Activated CD8-positive, alpha-beta T cell treated with anti-CD3 and anti-CD28 coated beads for 36 hours (primary cell): Measurements from ENCODE around the gene PRDM16. TPM values are rescaled to one million over a fixed set of nuclear protein-coding genes. Genes with fewer than 3 reads are reported as not detected.

Experiments used
- ATAC-seq: fragments of 200-7000 bp; cut with Tn5 transposase; one replicate; pipeline ENCODE4 v1.10.0; 2021; ENCODE audit warnings: mild to moderate bottlenecking, moderate library complexity
- CTCF ChIA-PET: fragments of 350-600 bp; sonication (Branson Sonifier 250); formaldehyde crosslinking; loops from one replicate; lab custom pipeline; 2021; ENCODE audit warnings: antibody characterized with exemption; lab: Charles Lee
- POLR2A ChIA-PET: fragments of 350-600 bp; sonication (Branson Sonifier 250); formaldehyde crosslinking; loops from one replicate; lab custom pipeline; 2021; ENCODE audit warnings: antibody characterized with exemption; lab: Charles Lee
- DNase-seq: peaks from one replicate; pipeline ENCODE4 v3.0.0-alpha.2; 2020
- H3K27ac Mint-ChIP-seq: one replicate; pipeline ENCODE4 v1.8.0; 2021; ENCODE audit warnings: mild to moderate bottlenecking, mixed read lengths
- H3K27me3 Mint-ChIP-seq: one replicate; pipeline ENCODE4 v1.8.0; 2021; ENCODE audit warnings: mixed read lengths
- H3K36me3 Mint-ChIP-seq: one replicate; pipeline ENCODE4 v1.8.0; 2021; ENCODE audit warnings: low read depth, mixed read lengths
- H3K4me1 Mint-ChIP-seq: one replicate; pipeline ENCODE4 v1.8.0; 2021; ENCODE audit warnings: low read depth, mixed read lengths
- H3K4me3 Mint-ChIP-seq: one replicate; pipeline ENCODE4 v1.8.0; 2021; ENCODE audit warnings: mild to moderate bottlenecking, moderate library complexity, mixed read lengths
- H3K9me3 Mint-ChIP-seq: one replicate; pipeline ENCODE4 v1.8.0; 2021; ENCODE audit warnings: mixed read lengths
- intact Hi-C: fragments of 100-400 bp; cut with micrococcal nuclease; formaldehyde crosslinking; loops from one replicate; pipeline ENCODE4 v1.10.0; 2022
- total RNA-seq, 2 experiments: library from RNA; stranded (reverse); gene quantifications; one replicate each; pipeline ENCODE4 v1.2.3, GENCODE V29; 2021
- TF ChIP-seq, protein P1 (sequence below): fragments of 200-600 bp; IDR thresholded peaks from one replicate; pipeline ENCODE4 v1.8.0; 2022; ENCODE audit warnings: antibody characterized with exemption, mild to moderate bottlenecking

The PRDM16 gene
- total RNA-seq, 2 experiments from 2014 or later = 0.29 to 0.49 TPM

DNA sequence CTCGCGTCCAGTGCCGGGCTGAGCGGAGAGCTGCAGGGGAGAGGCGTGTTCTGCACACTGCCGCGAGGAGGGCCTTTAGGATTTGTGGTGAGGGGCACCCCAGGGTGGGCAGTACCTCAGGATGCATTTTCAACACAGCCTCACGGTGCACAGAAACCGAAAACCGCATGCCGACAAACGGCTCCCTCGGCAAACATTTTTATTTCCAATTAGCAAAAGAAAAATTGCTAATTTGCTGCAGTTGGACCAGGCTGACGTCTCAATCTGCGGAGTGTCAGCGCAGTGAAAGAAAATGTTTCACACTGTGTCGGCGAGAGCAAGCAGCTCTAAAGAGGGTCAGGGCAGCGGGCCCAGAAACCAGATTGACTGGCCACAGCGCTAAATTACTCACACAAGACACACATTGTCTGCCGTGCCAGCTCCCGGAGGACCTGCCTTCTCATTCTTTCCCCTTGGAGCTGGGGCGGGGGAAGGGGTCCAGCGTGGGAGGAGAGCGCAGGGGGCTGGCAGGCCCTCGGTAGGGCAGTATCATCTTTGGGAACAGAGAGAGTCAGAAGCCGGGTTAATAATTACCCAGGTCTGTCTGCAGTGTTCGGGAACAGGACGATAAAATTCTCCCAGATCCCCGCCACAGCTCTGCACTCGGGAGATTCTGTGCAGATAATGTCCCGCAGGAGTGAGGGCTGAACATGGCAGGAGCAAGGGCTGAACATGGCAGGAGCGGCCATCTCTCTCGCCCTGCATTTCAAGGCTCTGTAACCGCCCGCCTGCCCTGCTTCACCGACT lies 150.2 kb downstream of the PRDM16 start:
- Mint-ChIP-seq H3K36me3 (no peaks in the 10 kb centered on the region), H3K4me1 (no peaks in the 10 kb centered on the region), H3K27me3 (no peaks in the 10 kb centered on the region), H3K27ac (no peak overlapping the region), H3K9me3 (no peaks in the 10 kb centered on the region), H3K4me3 (no peak overlapping the region)
- TF ChIP-seq, protein P1, sequence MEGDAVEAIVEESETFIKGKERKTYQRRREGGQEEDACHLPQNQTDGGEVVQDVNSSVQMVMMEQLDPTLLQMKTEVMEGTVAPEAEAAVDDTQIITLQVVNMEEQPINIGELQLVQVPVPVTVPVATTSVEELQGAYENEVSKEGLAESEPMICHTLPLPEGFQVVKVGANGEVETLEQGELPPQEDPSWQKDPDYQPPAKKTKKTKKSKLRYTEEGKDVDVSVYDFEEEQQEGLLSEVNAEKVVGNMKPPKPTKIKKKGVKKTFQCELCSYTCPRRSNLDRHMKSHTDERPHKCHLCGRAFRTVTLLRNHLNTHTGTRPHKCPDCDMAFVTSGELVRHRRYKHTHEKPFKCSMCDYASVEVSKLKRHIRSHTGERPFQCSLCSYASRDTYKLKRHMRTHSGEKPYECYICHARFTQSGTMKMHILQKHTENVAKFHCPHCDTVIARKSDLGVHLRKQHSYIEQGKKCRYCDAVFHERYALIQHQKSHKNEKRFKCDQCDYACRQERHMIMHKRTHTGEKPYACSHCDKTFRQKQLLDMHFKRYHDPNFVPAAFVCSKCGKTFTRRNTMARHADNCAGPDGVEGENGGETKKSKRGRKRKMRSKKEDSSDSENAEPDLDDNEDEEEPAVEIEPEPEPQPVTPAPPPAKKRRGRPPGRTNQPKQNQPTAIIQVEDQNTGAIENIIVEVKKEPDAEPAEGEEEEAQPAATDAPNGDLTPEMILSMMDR = no peak
- no peak for DNase-seq
- ATAC-seq = no peak
- ChIA-PET CTCF (interaction anchor here (0.7 kb wide), 1 partner anchor 266 kb away, joined by 3 read pairs; no protein-coding TSS in a partner anchor), POLR2A (no interaction called here)
- intact Hi-C loops = no loop called here

- intact Hi-C loops = no loop called here
- Mint-ChIP-seq H3K9me3 (no peaks in the 10 kb centered on the region), H3K27ac (no peak overlapping the region), H3K27me3 (no peaks in the 10 kb centered on the region), H3K4me1 (no peaks in the 10 kb centered on the region), H3K4me3 (no peak overlapping the region), H3K36me3 (no peaks in the 10 kb centered on the region)
- ATAC-seq (no peak), DNase-seq (no peak)
- TF ChIP-seq, protein P1 = no peak
- CTCF ChIA-PET = no interaction called here
- POLR2A ChIA-PET = no interaction called here
Observed at GRCh38 chr1:3219791-3220467, 150.9 kb downstream of the PRDM16 start.

DNA sequence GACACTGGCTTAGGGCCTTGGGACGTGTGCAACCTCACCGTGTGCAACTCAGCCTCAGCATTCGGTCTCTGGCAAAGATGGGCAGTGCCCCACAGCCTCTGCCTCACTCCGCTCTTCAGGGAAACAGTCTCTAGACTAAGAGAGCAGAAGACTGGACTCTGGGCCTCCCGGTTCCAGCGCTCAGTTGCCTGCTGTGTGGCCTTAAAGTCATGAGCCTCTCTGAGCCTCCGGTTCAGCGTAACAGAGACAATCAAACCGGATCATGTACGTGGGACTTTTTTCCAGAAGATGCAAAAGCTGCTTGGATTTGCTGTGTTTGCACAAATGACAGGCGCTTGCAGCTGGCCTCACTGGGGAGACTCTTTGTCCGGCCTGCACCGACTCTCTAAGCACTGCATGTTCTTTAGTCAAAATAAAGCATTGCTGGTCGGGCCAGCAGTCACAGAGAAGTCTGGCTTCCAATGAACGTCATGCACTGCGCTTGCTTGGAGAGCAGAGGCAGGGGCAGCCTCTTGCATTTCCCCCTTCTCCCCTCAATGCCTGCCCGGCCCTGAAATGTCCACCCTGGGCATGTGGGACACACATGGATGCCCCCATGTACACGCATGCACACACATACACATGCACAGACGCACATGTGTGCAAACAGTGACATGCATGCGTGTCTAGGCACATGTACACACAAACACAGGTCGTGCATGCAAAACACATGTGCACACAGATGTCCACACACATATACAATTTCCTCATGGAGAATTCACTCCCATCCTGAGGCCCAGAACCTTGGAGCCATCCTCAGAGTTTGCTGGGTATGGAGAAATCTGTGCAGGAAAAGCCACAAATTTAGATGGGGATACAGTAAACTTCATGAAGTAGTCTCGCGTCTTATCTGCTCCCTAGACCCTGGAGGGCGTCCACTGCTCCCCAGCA lies 152.4 kb downstream of the PRDM16 start:
- no peak for DNase-seq
- Mint-ChIP-seq H3K4me1 (no peaks in the 10 kb centered on the region), H3K27me3 (no peaks in the 10 kb centered on the region), H3K36me3 (no peaks in the 10 kb centered on the region), H3K27ac (no peak overlapping the region), H3K4me3 (no peak overlapping the region), H3K9me3 (no peaks in the 10 kb centered on the region)
- intact Hi-C loops = no loop called here
- ChIA-PET POLR2A (no interaction called here), CTCF (no interaction called here)
- TF ChIP-seq, protein P1 = no peak
- no peak for ATAC-seq

- H3K9me3 Mint-ChIP-seq = no peaks in the 10 kb centered on the region
- TF ChIP-seq, protein P1 = no peak
- ChIA-PET POLR2A (no interaction called here), CTCF (no interaction called here)
- DNase-seq (no peak), ATAC-seq (no peak)
- no peak overlapping the region for H3K27ac Mint-ChIP-seq
- no peaks in the 10 kb centered on the region for H3K27me3 Mint-ChIP-seq
- intact Hi-C loops = no loop called here
- H3K36me3 Mint-ChIP-seq = no peaks in the 10 kb centered on the region
- no peaks in the 10 kb centered on the region for H3K4me1 Mint-ChIP-seq
- H3K4me3 Mint-ChIP-seq = no peak overlapping the region
Observed at GRCh38 chr1:3222042-3222692, 153.2 kb downstream of the PRDM16 start.
